NT2/D1 (cell line): ENCODE measurements around the gene FARS2.

Source experiments
- SUZ12 ChIP-seq: IDR thresholded peaks from 2 replicates; pipeline ENCODE4 v1.6.1; 2011; ENCODE audit not compliant: insufficient read length, insufficient read depth; ENCODE audit errors: extremely low read depth
- YY1 ChIP-seq: IDR thresholded peaks from 2 replicates; pipeline ENCODE4 v1.6.1; 2011; ENCODE audit not compliant: insufficient read length, insufficient read depth
- ZNF274 ChIP-seq: IDR thresholded peaks from 2 replicates; pipeline ENCODE4 v1.6.1; 2011; ENCODE audit warnings: mild to moderate bottlenecking, low read depth, low read length

DNA sequence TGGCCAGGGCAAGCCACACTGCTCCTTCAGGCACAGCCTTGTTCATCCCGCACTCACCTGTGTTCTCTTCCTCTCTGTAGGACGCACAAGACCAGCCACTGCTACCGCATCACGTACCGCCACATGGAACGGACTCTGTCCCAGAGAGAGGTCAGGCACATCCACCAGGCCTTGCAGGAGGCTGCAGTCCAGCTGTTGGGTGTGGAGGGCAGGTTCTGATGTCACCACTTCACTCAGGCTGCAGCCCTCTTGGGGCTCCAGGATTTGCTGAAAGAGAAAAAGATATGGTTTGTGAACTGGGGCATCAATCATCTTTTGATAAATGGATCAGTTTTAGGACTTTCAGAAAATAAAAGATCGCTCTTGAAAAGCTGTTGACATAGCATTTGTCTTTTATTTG lies 509.9 kb downstream of the FARS2 start:
- TF ChIP-seq ZNF274 (no peak), YY1 (no peak), SUZ12 (no peak)
